Activated T-cell treated with anti-CD3 and anti-CD28 coated beads, Interleukin-2, amount 50 U/mL, for 24 hours (primary cell): ENCODE measurements around the gene PCDHGA6.
"Not testable (repeated sequence)": the region's sequence is repeated elsewhere in the genome, so short reads cannot be mapped to it uniquely, and the experiment has no call there.

ENCODE experiments used
- DNase-seq: peaks from one replicate; pipeline ENCODE4 v3.0.0-alpha.2; 2020
- H3K27ac Mint-ChIP-seq: 2 replicates; pipeline ENCODE4 v1.8.0; 2020; ENCODE audit warnings: mild to moderate bottlenecking, mixed read lengths
- H3K27me3 Mint-ChIP-seq: 2 replicates; pipeline ENCODE4 v1.8.0; 2020; ENCODE audit warnings: mixed read lengths
- H3K36me3 Mint-ChIP-seq: 2 replicates; pipeline ENCODE4 v1.8.0; 2020; ENCODE audit warnings: low read depth, mixed read lengths
- H3K4me1 Mint-ChIP-seq: 2 replicates; pipeline ENCODE4 v1.8.0; 2020; ENCODE audit warnings: low read depth, mixed read lengths
- H3K4me3 Mint-ChIP-seq: 2 replicates; pipeline ENCODE4 v1.8.0; 2020; ENCODE audit warnings: mild to moderate bottlenecking, moderate library complexity, mixed read lengths
- H3K9me3 Mint-ChIP-seq: 2 replicates; pipeline ENCODE4 v1.8.0; 2020; ENCODE audit warnings: mixed read lengths

Gene PCDHGA6

DNA sequence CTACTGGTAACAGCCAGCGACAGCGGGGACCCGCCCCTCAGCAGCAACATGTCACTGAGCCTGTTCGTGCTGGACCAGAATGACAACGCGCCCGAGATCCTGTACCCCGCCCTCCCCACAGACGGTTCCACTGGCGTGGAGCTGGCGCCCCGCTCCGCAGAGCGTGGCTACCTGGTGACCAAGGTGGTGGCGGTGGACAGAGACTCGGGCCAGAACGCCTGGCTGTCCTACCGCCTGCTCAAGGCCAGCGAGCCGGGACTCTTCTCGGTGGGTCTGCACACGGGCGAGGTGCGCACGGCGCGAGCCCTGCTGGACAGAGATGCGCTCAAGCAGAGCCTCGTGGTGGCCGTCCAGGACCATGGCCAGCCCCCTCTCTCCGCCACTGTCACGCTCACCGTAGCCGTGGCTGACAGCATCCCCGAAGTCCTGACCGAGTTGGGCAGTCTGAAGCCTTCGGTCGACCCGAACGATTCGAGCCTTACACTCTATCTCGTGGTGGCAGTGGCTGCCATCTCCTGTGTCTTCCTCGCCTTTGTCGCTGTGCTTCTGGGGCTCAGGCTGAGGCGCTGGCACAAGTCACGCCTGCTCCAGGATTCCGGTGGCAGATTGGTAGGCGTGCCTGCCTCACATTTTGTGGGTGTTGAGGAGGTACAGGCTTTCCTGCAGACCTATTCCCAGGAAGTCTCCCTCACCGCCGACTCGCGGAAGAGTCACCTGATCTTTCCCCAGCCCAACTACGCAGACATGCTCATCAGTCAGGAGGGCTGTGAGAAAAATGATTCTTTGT lies 20.9 kb downstream of the PCDHGA6 start:
- H3K4me3 Mint-ChIP-seq, H3K4me1 Mint-ChIP-seq, H3K27ac Mint-ChIP-seq, DNase-seq: not testable (repeated sequence)
- Mint-ChIP-seq H3K36me3 (peaks cover 23% of the 10 kb centered on the region), H3K27me3 (peaks cover 85% of the 10 kb centered on the region), H3K9me3 (peaks cover 43% of the 10 kb centered on the region)

GRCh38 chr5:141397756-141398551 lies 24.3 kb downstream of the PCDHGA6 start, which contains the start of gene PCDHGB5:
Gene PCDHGB5 (plus strand): TSS chr5:141397947. CDS start chr5:141398128, 181 bp downstream.
- H3K4me1 Mint-ChIP-seq, H3K27ac Mint-ChIP-seq: not testable (repeated sequence)
- Mint-ChIP-seq H3K9me3 (peaks cover 35% of the 10 kb centered on the region), H3K4me3 (peak within 1 kb of the TSS; percentile 50), H3K27me3 (peaks cover 83% of the 10 kb centered on the region), H3K36me3 (peaks cover 21% of the 10 kb centered on the region)
- DNase-seq, result peak; percentile 52

DNA sequence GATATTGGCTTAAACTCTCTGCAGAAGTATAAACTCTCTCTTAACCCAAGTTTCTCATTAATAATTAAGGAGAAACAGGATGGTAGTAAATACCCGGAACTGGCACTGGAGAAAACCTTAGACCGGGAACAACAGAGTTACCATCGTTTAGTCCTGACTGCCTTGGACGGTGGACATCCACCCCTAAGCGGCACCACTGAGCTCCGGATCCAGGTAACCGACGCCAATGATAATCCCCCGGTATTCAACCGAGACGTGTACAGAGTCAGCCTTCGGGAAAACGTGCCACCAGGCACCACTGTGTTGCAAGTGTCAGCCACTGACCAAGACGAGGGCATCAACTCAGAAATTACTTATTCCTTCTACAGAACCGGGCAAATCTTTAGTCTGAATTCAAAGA lies 24.9 kb downstream of the PCDHGA6 start:
- Mint-ChIP-seq H3K4me1 (peaks cover 3% of the 10 kb centered on the region), H3K36me3 (peaks cover 18% of the 10 kb centered on the region), H3K27ac (no peak overlapping the region), H3K9me3 (peaks cover 31% of the 10 kb centered on the region), H3K4me3 (no peak overlapping the region), H3K27me3 (peaks cover 83% of the 10 kb centered on the region)
- no peak for DNase-seq

GRCh38 chr5:141399555-141400258 lies 26.0 kb downstream of the PCDHGA6 start:
- Mint-ChIP-seq H3K27ac (no peak overlapping the region), H3K36me3 (peaks cover 15% of the 10 kb centered on the region), H3K27me3 (peaks cover 83% of the 10 kb centered on the region), H3K4me3 (no peak overlapping the region), H3K9me3 (peaks cover 32% of the 10 kb centered on the region), H3K4me1 (peaks cover 3% of the 10 kb centered on the region)
- DNase-seq, result no peak

- DNase-seq, result no peak
- H3K4me1 Mint-ChIP-seq, result peaks cover 3% of the 10 kb centered on the region
- H3K27me3 Mint-ChIP-seq, result peaks cover 80% of the 10 kb centered on the region
- H3K4me3 Mint-ChIP-seq, result peak within 1 kb of the TSS; percentile 58
- H3K36me3 Mint-ChIP-seq, result peaks cover 12% of the 10 kb centered on the region
- no peak within 1 kb of the TSS for H3K27ac Mint-ChIP-seq
- peaks cover 28% of the 10 kb centered on the region for H3K9me3 Mint-ChIP-seq
Measured at GRCh38 chr5:141402553-141403243, 29.0 kb downstream of the PCDHGA6 start, which contains the start of gene PCDHGA9. Gene PCDHGA9 (plus strand): TSS chr5:141402778. CDS start chr5:141402953, 175 bp downstream.

DNA sequence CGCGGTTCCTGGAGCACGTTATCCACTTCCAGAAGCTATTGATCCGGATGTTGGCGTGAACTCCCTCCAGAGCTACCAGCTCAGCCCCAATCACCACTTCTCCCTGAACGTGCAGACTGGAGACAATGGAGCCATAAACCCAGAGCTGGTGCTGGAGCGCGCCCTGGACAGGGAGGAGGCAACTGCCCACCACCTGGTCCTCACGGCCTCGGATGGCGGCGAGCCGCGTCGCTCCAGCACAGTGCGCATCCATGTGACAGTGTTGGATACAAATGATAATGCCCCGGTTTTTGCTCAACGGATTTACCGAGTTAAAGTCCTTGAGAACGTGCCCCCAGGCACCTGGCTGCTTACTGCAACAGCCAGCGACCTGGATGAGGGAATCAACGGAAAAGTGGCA lies 29.7 kb downstream of the PCDHGA6 start:
- peaks cover 3% of the 10 kb centered on the region for H3K4me1 Mint-ChIP-seq
- peaks cover 83% of the 10 kb centered on the region for H3K27me3 Mint-ChIP-seq
- peaks cover 28% of the 10 kb centered on the region for H3K9me3 Mint-ChIP-seq
- no peak overlapping the region for H3K27ac Mint-ChIP-seq
- no peak for DNase-seq
- no peak overlapping the region for H3K4me3 Mint-ChIP-seq
- H3K36me3 Mint-ChIP-seq, result peaks cover 14% of the 10 kb centered on the region

DNA sequence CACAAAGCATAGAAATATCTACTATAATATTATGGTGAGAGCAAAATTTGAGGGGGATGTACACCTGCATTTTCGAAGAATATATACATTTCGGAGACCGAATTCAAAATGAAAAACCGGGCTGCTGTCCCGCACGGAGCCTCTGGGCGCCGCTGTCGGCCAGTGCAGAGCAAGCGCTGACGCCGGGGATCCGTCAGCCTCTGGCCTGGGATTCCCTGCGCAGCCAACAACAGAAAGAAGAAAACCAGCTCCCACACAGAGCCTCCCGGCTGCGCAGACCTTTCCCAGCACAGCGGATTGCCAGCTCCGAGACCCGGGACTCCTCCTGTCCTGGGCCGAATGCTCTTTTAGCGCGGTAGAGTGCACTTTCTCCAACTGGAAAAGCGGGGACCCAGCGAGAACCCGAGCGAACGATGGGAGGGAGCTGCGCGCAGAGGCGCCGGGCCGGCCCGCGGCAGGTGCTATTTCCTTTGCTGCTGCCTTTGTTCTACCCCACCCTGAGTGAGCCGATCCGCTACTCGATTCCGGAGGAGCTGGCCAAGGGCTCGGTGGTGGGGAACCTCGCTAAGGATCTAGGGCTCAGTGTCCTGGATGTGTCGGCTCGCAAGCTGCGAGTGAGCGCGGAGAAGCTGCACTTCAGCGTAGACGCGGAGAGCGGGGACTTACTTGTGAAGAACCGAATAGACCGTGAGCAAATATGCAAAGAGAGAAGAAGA lies 34.3 kb downstream of the PCDHGA6 start, which contains the start of gene PCDHGB6:
PCDHGB6 (plus strand) TSS at position 232 of the 716 bp plus-strand sequence; CDS start at position 414, 182 bp downstream.
- peak within 1 kb of the TSS; percentile 52 for H3K4me3 Mint-ChIP-seq
- peaks cover 20% of the 10 kb centered on the region for H3K9me3 Mint-ChIP-seq
- H3K27me3 Mint-ChIP-seq, result peaks cover 82% of the 10 kb centered on the region
- peak; percentile 59 for DNase-seq
- not testable (repeated sequence) for H3K4me1 Mint-ChIP-seq, H3K27ac Mint-ChIP-seq, H3K36me3 Mint-ChIP-seq

GRCh38 chr5:141409598-141410306 lies 36.1 kb downstream of the PCDHGA6 start:
- H3K27ac Mint-ChIP-seq, result no peak overlapping the region
- H3K4me1 Mint-ChIP-seq, result peaks cover 16% of the 10 kb centered on the region
- H3K4me3 Mint-ChIP-seq, result no peak overlapping the region
- H3K9me3 Mint-ChIP-seq, result peaks cover 23% of the 10 kb centered on the region
- peaks cover 9% of the 10 kb centered on the region for H3K36me3 Mint-ChIP-seq
- no peak for DNase-seq
- H3K27me3 Mint-ChIP-seq, result peaks cover 82% of the 10 kb centered on the region

GRCh38 chr5:141411575-141411974 lies 37.9 kb downstream of the PCDHGA6 start:
- no peak overlapping the region for H3K27ac Mint-ChIP-seq
- H3K4me3 Mint-ChIP-seq, result no peak overlapping the region
- H3K9me3 Mint-ChIP-seq, result peaks cover 23% of the 10 kb centered on the region
- peaks cover 19% of the 10 kb centered on the region for H3K4me1 Mint-ChIP-seq
- H3K36me3 Mint-ChIP-seq, result peaks cover 9% of the 10 kb centered on the region
- DNase-seq, result no peak
- peaks cover 81% of the 10 kb centered on the region for H3K27me3 Mint-ChIP-seq

DNA sequence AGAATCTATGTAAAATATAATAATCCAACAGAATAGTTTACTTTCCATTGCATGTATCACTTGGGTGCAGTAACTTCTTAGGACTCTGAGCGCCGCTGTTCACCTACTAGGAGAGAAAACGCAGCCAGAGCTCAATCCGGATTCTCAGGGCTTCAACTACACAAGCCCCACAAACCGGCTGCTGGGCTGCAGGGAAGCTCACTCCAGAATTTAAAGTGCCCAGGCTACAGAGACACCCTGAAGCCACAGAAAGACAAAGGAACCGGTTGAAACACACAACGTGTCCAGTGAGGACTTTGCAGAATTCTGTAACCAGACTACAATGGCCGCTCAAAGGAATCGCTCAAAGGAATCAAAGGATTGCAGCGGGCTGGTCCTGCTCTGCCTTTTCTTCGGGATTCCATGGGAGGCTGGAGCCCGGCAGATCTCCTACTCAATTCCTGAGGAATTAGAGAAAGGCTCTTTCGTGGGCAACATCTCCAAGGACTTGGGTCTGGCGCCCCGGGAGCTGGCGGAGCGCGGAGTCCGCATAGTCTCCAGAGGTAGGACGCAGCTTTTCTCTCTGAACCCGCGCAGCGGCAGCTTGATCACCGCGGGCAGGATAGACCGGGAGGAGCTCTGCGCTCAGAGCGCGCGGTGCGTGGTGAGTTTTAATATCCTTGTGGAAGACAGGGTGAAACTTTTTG lies 39.3 kb downstream of the PCDHGA6 start, which contains the start of gene PCDHGA10:
PCDHGA10 (plus strand) TSS at position 134 of the 686 bp plus-strand sequence; CDS start at position 323, 189 bp downstream.
- H3K36me3 Mint-ChIP-seq, result peaks cover 9% of the 10 kb centered on the region
- H3K27ac Mint-ChIP-seq, result no peak within 1 kb of the TSS
- H3K27me3 Mint-ChIP-seq, result peaks cover 82% of the 10 kb centered on the region
- peak; percentile 63 for DNase-seq
- peaks cover 24% of the 10 kb centered on the region for H3K4me1 Mint-ChIP-seq
- H3K4me3 Mint-ChIP-seq, result peak within 1 kb of the TSS; percentile 78
- peaks cover 25% of the 10 kb centered on the region for H3K9me3 Mint-ChIP-seq

DNA sequence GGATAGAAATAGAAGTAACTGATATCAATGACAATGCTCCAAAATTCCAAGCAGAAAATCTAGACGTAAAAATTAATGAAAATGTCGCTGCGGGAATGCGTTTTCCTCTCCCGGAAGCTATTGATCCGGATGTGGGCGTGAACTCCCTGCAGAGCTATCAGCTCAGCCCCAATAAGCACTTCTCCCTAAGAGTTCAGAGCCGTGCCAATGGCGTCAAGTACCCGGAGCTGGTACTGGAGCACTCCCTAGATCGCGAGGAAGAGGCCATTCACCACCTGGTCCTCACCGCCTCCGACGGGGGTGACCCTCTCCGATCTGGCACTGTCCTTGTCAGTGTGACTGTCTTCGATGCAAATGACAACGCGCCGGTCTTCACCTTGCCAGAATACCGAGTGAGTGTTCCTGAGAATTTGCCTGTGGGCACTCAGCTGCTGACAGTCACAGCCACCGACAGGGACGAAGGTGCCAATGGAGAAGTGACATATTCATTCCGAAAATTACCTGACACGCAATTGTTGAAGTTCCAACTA lies 39.9 kb downstream of the PCDHGA6 start:
- peaks cover 30% of the 10 kb centered on the region for H3K9me3 Mint-ChIP-seq
- H3K27ac Mint-ChIP-seq, result no peak overlapping the region
- H3K36me3 Mint-ChIP-seq, result peaks cover 10% of the 10 kb centered on the region
- DNase-seq, result no peak
- H3K4me1 Mint-ChIP-seq, result peaks cover 26% of the 10 kb centered on the region
- H3K27me3 Mint-ChIP-seq, result peaks cover 82% of the 10 kb centered on the region
- H3K4me3 Mint-ChIP-seq, result peak overlapping the region; percentile 78

- H3K27ac Mint-ChIP-seq, H3K36me3 Mint-ChIP-seq, DNase-seq, H3K4me3 Mint-ChIP-seq: not testable (repeated sequence)
- peaks cover 26% of the 10 kb centered on the region for H3K4me1 Mint-ChIP-seq
- H3K9me3 Mint-ChIP-seq, result peaks cover 28% of the 10 kb centered on the region
- H3K27me3 Mint-ChIP-seq, result peaks cover 81% of the 10 kb centered on the region
Measured at GRCh38 chr5:141414548-141415274, 41.0 kb downstream of the PCDHGA6 start.
